HepG2 (cell line): Measurements from ENCODE around the gene CAMK1D. TPM values are rescaled to one million over a fixed set of nuclear protein-coding genes. Genes with fewer than 3 reads are reported as not detected.

Experiments
- CCAR2 ChIP-seq: fragments of 200-400 bp; formaldehyde crosslinking; optimal IDR thresholded peaks from 2 replicates; pipeline ENCODE3; 2018; ENCODE audit warnings: low read depth, mild to moderate bottlenecking, low read length, moderate library complexity
- CENPX ChIP-seq: sonication (generic); formaldehyde crosslinking; IDR thresholded peaks from 2 replicates; pipeline ENCODE4 v1.9.0; 2021; ENCODE audit warnings: mild to moderate bottlenecking, missing genetic modification reagents, moderate library complexity
- CREBL2 ChIP-seq: sonication (generic); formaldehyde crosslinking; IDR thresholded peaks from 2 replicates; pipeline ENCODE4 v1.8.1; 2023; ENCODE audit warnings: missing genetic modification reagents, mild to moderate bottlenecking, borderline replicate concordance
- GPBP1L1 ChIP-seq: sonication (generic); formaldehyde crosslinking; IDR thresholded peaks from 2 replicates; pipeline ENCODE4 v1.5.0; 2020; ENCODE audit warnings: mild to moderate bottlenecking, missing genetic modification reagents
- HOXA7 ChIP-seq: sonication (generic); formaldehyde crosslinking; IDR thresholded peaks from 2 replicates; pipeline ENCODE4 v1.8.1; 2022; ENCODE audit warnings: mild to moderate bottlenecking, missing genetic modification reagents, moderate library complexity
- MAF1 ChIP-seq: sonication (generic); formaldehyde crosslinking; IDR thresholded peaks from 2 replicates; pipeline ENCODE4 v1.5.0; 2020; ENCODE audit warnings: missing genetic modification reagents, borderline replicate concordance
- MLLT10 ChIP-seq: sonication (generic); formaldehyde crosslinking; IDR thresholded peaks from 2 replicates; pipeline ENCODE4 v1.4.0; 2020; ENCODE audit warnings: missing genetic modification reagents
- MNT ChIP-seq: fragments of 450-650 bp; IDR thresholded peaks from 2 replicates; pipeline ENCODE4 v1.6.1; 2016
- NFYB ChIP-seq: sonication (generic); formaldehyde crosslinking; IDR thresholded peaks from 2 replicates; pipeline ENCODE4 v1.4.0; 2020; ENCODE audit warnings: missing genetic modification reagents
- PTBP1 ChIP-seq: fragments of 200-400 bp; formaldehyde crosslinking; IDR thresholded peaks from 2 replicates; pipeline ENCODE4 v1.6.1; 2018; ENCODE audit warnings: low read length, low read depth; ENCODE audit not compliant: poor library complexity, severe bottlenecking
- RXRA ChIP-seq: sonication (generic); formaldehyde crosslinking; IDR thresholded peaks from 2 replicates; pipeline ENCODE4 v1.5.1; 2020; ENCODE audit warnings: missing genetic modification reagents
- SMC3 ChIP-seq: IDR thresholded peaks from 2 replicates; pipeline ENCODE4 v1.6.1; 2011; ENCODE audit warnings: low read length, improper control_type of control experiment
- TCF7L2 ChIP-seq: IDR thresholded peaks from 2 replicates; pipeline ENCODE4 v1.6.1; 2011; ENCODE audit warnings: mild to moderate bottlenecking, low read depth, low read length, moderate library complexity
- TEF ChIP-seq: sonication (generic); formaldehyde crosslinking; IDR thresholded peaks from 2 replicates; pipeline ENCODE4 v1.5.0; 2020; ENCODE audit warnings: missing genetic modification reagents
- ZBTB21 ChIP-seq: sonication (generic); formaldehyde crosslinking; IDR thresholded peaks from 2 replicates; pipeline ENCODE4 v1.4.0; 2020; ENCODE audit warnings: missing genetic modification reagents
- ZBTB39 ChIP-seq: sonication (generic); formaldehyde crosslinking; IDR thresholded peaks from 2 replicates; pipeline ENCODE4 v1.5.0; 2020; ENCODE audit warnings: missing genetic modification reagents
- ZKSCAN5 ChIP-seq: sonication (generic); formaldehyde crosslinking; IDR thresholded peaks from 2 replicates; pipeline ENCODE4 v1.5.1; 2020; ENCODE audit warnings: mild to moderate bottlenecking, missing genetic modification reagents
- ZNF251 ChIP-seq: sonication (generic); formaldehyde crosslinking; IDR thresholded peaks from 2 replicates; pipeline ENCODE4 v1.9.0; 2021; ENCODE audit warnings: mild to moderate bottlenecking, missing genetic modification reagents
- ZNF275 ChIP-seq: sonication (generic); formaldehyde crosslinking; IDR thresholded peaks from 2 replicates; pipeline ENCODE4 v1.8.0; 2022; ENCODE audit warnings: missing genetic modification reagents, mild to moderate bottlenecking, inconsistent platforms, borderline replicate concordance
- ZNF343 ChIP-seq: sonication (generic); formaldehyde crosslinking; IDR thresholded peaks from 2 replicates; pipeline ENCODE4 v1.4.0; 2020; ENCODE audit warnings: mild to moderate bottlenecking, missing genetic modification reagents
- ZNF451 ChIP-seq: sonication (generic); formaldehyde crosslinking; IDR thresholded peaks from 2 replicates; pipeline ENCODE4 v1.5.0; 2020; ENCODE audit warnings: mild to moderate bottlenecking, missing genetic modification reagents
- ZNF678 ChIP-seq: sonication (generic); formaldehyde crosslinking; IDR thresholded peaks from 2 replicates; pipeline ENCODE4 v1.4.0; 2020; ENCODE audit warnings: mild to moderate bottlenecking, missing genetic modification reagents
- ZNF720 ChIP-seq: sonication (generic); formaldehyde crosslinking; IDR thresholded peaks from 2 replicates; pipeline ENCODE4 v1.4.0; 2020; ENCODE audit warnings: missing genetic modification reagents
- polyA plus RNA-seq, 8 experiments: library from polyadenylated mRNA; depleted of rRNA in 3 of 8; stranded (reverse) in 7 of 8; unstranded in 1 of 8; fragments of >200 nt; fragmentation: Illumina TruSeq in 4 of 8; extraction: Trizol in 4 of 8; gene quantifications; 2 replicates each; pipeline versions ENCODE4 v1.2.1 to v1.2.3, GENCODE V29; 2011 to 2016; ENCODE audit warnings: low read depth in 4 of 8, missing spikeins in 1 of 8, mixed read lengths in 1 of 8; ENCODE audit not compliant: insufficient read depth in 1 of 8
- total RNA-seq, 5 experiments: library from RNA; depleted of rRNA; stranded (reverse); fragments of >200 nt; fragmentation: Illumina TruSeq; extraction: Trizol; gene quantifications; 2 replicates each; pipeline ENCODE4 v1.2.3, GENCODE V29; 2016; ENCODE audit warnings: low read depth in 1 of 5

The CAMK1D gene
- total and polyA plus RNA-seq, 2 of the 13 experiments (the other 11 are each of a cell fraction or from before 2014, with no cell fraction given) = under 0.01 TPM; not detected in 1

GRCh38 chr10:12631787-12632562 is 282.6 kb downstream of the CAMK1D start (continued):
- TF ChIP-seq ZNF251 (CRISPR knock-in tag) = no peak
- no peak for TF ChIP-seq HOXA7 (CRISPR knock-in tag)
- no peak for TF ChIP-seq PTBP1
- no peak for TF ChIP-seq ZNF343
- TF ChIP-seq SMC3 = peak; percentile 1; the same call in 1 of the 2 replicates
- TF ChIP-seq CREBL2 (CRISPR knock-in tag) = no peak
- no peak for TF ChIP-seq ZKSCAN5
- no peak for TF ChIP-seq ZNF678
- TF ChIP-seq MLLT10 = no peak
- TF ChIP-seq TEF (CRISPR knock-in tag) = no peak
- TF ChIP-seq ZNF720 (CRISPR knock-in tag) = no peak
- no peak for TF ChIP-seq CCAR2
- TF ChIP-seq ZBTB21 (CRISPR knock-in tag) = peak; percentile 14; the same call in 1 of the 2 replicates
- no peak for TF ChIP-seq MAF1 (CRISPR knock-in tag)
- no peak for TF ChIP-seq MNT
- TF ChIP-seq GPBP1L1 = no peak
- no peak for TF ChIP-seq NFYB (CRISPR knock-in tag)
- TF ChIP-seq ZNF275 (CRISPR knock-in tag) = no peak
- no peak for TF ChIP-seq TCF7L2
- TF ChIP-seq ZNF451 = no peak
- TF ChIP-seq CENPX (CRISPR knock-in tag) = no peak
- no peak for TF ChIP-seq ZBTB39
- TF ChIP-seq RXRA = no peak
